ENCODE measurements around the gene STIMATE.

GRCh38 chr3:52836471-52836845 lies 60.9 kb downstream of the STIMATE start:
- no peak for TF ChIP-seq CTCF (IDR thresholded peaks at IDR 0.05)
- TF ChIP-seq POLR2A (IDR thresholded peaks at IDR 0.05): no peak
- no peak for TF ChIP-seq POLR2AphosphoS5 (IDR thresholded peaks at IDR 0.05)
